A549 (cell line): Measurements from ENCODE around the gene NOL3. TPM values are rescaled to one million over a fixed set of nuclear protein-coding genes. Genes with fewer than 3 reads are reported as not detected.

Experiments
- ATAC-seq, 2 experiments: fragments of 200-7000 bp in 1 of 2; fragments of >200 bp in 1 of 2; cut with Nextera tagmentation in 1 of 2; cut with Tn5 transposase in 1 of 2; 3 replicates each; pipeline versions ENCODE4 v1.8.0 to v1.9.1; 2018 to 2020; ENCODE audit warnings: mild to moderate bottlenecking in 1 of 2, moderate library complexity in 1 of 2
- CTCF ChIA-PET: fragments of 300-600 bp; sonication (Branson Sonifier 250); formaldehyde crosslinking; extraction: SDS; loops from one replicate; lab custom pipeline; 2021; ENCODE audit warnings: antibody characterized with exemption, inconsistent platforms; lab: Yijun Ruan, JAX
- POLR2A ChIA-PET: fragments of 350-600 bp; formaldehyde crosslinking; extraction: SDS; loops from one replicate; lab custom pipeline; 2021; ENCODE audit warnings: antibody characterized with exemption, inconsistent platforms; lab: Yijun Ruan, JAX
- DNase-seq, 2 experiments: peaks; one replicate each; pipeline versions ENCODE4 v3.0.0 to v3.0.0-alpha.2; 2011 to 2016; ENCODE audit warnings: low read depth in 1 of 2, low spot score in 1 of 2
- FAIRE-seq: peaks from 2 replicates; lab custom pipeline; 2011; peaks lifted over from hg19 to GRCh38; lab: Jason Lieb, UNC
- H3K27ac ChIP-seq, 2 experiments: fragments of >200 bp; sonication (Bioruptor Twin); formaldehyde crosslinking; 3 replicates each; pipeline ENCODE4 v1.5.1; 2016 to 2017
- H3K4me1 ChIP-seq: fragments of >200 bp; sonication (Bioruptor Twin); formaldehyde crosslinking; 3 replicates; pipeline ENCODE4 v1.6.1; 2016
- H3K4me2 ChIP-seq: fragments of >200 bp; sonication (Bioruptor Twin); formaldehyde crosslinking; 3 replicates; pipeline ENCODE4 v1.6.1; 2016
- H3K4me3 ChIP-seq: fragments of >200 bp; sonication (Bioruptor Twin); formaldehyde crosslinking; 3 replicates; pipeline ENCODE4 v1.5.1; 2016
- H3K9me3 ChIP-seq: fragments of >200 bp; sonication (Bioruptor Twin); formaldehyde crosslinking; 3 replicates; pipeline ENCODE4 v1.6.1; 2016
- CBX2 ChIP-seq: fragments of 200-600 bp; sonication (generic); IDR thresholded peaks from 2 replicates; pipeline ENCODE4 v1.6.1; 2016; ENCODE audit warnings: low read depth, mild to moderate bottlenecking, borderline replicate concordance
- CHD2 ChIP-seq: fragments of 150-350 bp; IDR thresholded peaks from 2 replicates; pipeline ENCODE4 v1.6.1; 2014; ENCODE audit warnings: low read length; ENCODE audit not compliant: partially characterized antibody
- CTCF ChIP-seq: fragments of >200 bp; sonication (Bioruptor Twin); formaldehyde crosslinking; IDR thresholded peaks from 3 replicates; pipeline ENCODE4 v1.5.1; 2016
- EHF ChIP-seq: fragments of 250-450 bp; sonication (Bioruptor Pico); IDR thresholded peaks from 2 replicates; pipeline ENCODE4 v1.5.0; 2020; ENCODE audit warnings: mild to moderate bottlenecking
- ELK1 ChIP-seq: fragments of 150-350 bp; IDR thresholded peaks from 2 replicates; pipeline ENCODE4 v1.6.1; 2014; ENCODE audit warnings: low read depth, mild to moderate bottlenecking, low read length
- EP300 ChIP-seq, 2 experiments: fragments of >200 bp; sonication (Bioruptor Twin); formaldehyde crosslinking; IDR thresholded peaks; 2 replicates in 1 of 2; 3 replicates in 1 of 2; pipeline ENCODE4 v1.6.1; 2016 to 2017
- FOSL2 ChIP-seq, 2 experiments: fragments of 450-650 bp in 1 of 2; fragments of >200 bp in 1 of 2; sonication (Bioruptor Twin) in 1 of 2; formaldehyde crosslinking; IDR thresholded peaks; 2 replicates each; pipeline versions ENCODE4 v1.5.0 to v1.6.1; 2016 to 2020; ENCODE audit warnings: mild to moderate bottlenecking in 1 of 2, moderate library complexity in 1 of 2
- FOXS1 ChIP-seq: fragments of 250-450 bp; sonication (Bioruptor Pico); IDR thresholded peaks from 2 replicates; pipeline ENCODE4 v1.5.0; 2020; ENCODE audit warnings: mild to moderate bottlenecking, moderate library complexity
- HEYL ChIP-seq: fragments of 250-450 bp; sonication (Bioruptor Pico); IDR thresholded peaks from 2 replicates; pipeline ENCODE4 v1.8.0; 2021; ENCODE audit warnings: mild to moderate bottlenecking, moderate library complexity
- HOXB13 ChIP-seq: fragments of 250-450 bp; sonication (Bioruptor Pico); IDR thresholded peaks from 2 replicates; pipeline ENCODE4 v1.5.0; 2020; ENCODE audit warnings: low read depth, mild to moderate bottlenecking, moderate library complexity
- JUN ChIP-seq, 2 experiments: fragments of >200 bp; sonication (Bioruptor Twin); formaldehyde crosslinking; IDR thresholded peaks; 2 replicates in 1 of 2; 3 replicates in 1 of 2; pipeline ENCODE4 v1.6.1; 2016 to 2017
- KDM1A ChIP-seq: fragments of 200-600 bp; sonication (generic); IDR thresholded peaks from 2 replicates; pipeline ENCODE4 v1.6.1; 2016; ENCODE audit warnings: low read depth, mild to moderate bottlenecking
- NPAS2 ChIP-seq: fragments of 250-450 bp; sonication (Bioruptor Pico); IDR thresholded peaks from 2 replicates; pipeline ENCODE4 v1.8.0; 2022; ENCODE audit warnings: mild to moderate bottlenecking, moderate library complexity, borderline replicate concordance
- NR3C1 ChIP-seq: fragments of >200 bp; sonication (Bioruptor Twin); formaldehyde crosslinking; IDR thresholded peaks from 3 replicates; pipeline ENCODE4 v1.6.1; 2017
- PBX3 ChIP-seq: IDR thresholded peaks from 2 replicates; pipeline ENCODE4 v1.6.1; 2012
- PHF8 ChIP-seq: fragments of 200-600 bp; sonication (generic); IDR thresholded peaks from 2 replicates; pipeline ENCODE4 v1.6.1; 2016; ENCODE audit warnings: low read depth, mild to moderate bottlenecking, antibody characterized with exemption, moderate library complexity, borderline replicate concordance
- POLR2A ChIP-seq: IDR thresholded peaks from 2 replicates; pipeline ENCODE4 v1.6.1; 2012; ENCODE audit warnings: mild to moderate bottlenecking, low read length
- RCOR1 ChIP-seq: fragments of 150-350 bp; IDR thresholded peaks from 2 replicates; pipeline ENCODE4 v1.6.1; 2014; ENCODE audit warnings: antibody characterized with exemption, low read length, low read depth
- TP53 ChIP-seq: fragments of 250-450 bp; sonication (Bioruptor Pico); IDR thresholded peaks from 2 replicates; pipeline ENCODE4 v1.5.0; 2021; ENCODE audit warnings: mild to moderate bottlenecking, moderate library complexity
- WGBS: methylation state at CpG from one replicate; pipeline ENCODE4 v1.1.6; 2017; ENCODE audit errors: missing lambda C conversion rate; 5-methylcytosine and 5-hydroxymethylcytosine counted together
- polyA plus RNA-seq, 4 experiments: library from polyadenylated mRNA; depleted of rRNA in 3 of 4; stranded (reverse); fragments of >200 nt; fragmentation: RNase III in 1 of 4; extraction: RNeasy Plus Mini Kit Qiagen cat#74134 plus additional on column Dnase treatment in 1 of 4; gene quantifications; 2 replicates in 3 of 4; 3 replicates in 1 of 4; pipeline ENCODE4 v1.2.3, GENCODE V29; 2011 to 2017

Gene NOL3
- polyA plus RNA-seq, 2 of the 4 experiments (the other 2 are of a cell fraction): 22.6 to 39.1 TPM

- DNase-seq (no peak), ATAC-seq (no peak), FAIRE-seq (no peak)
- POLR2A ChIA-PET: no interaction called here
- Histone ChIP-seq H3K4me1 (peaks cover 6% of the 10 kb centered on the region; the same call in 2 of the 3 replicates), H3K4me2 (no peak overlapping the region), H3K27ac (no peak overlapping the region), H3K9me3 (no peaks in the 10 kb centered on the region), H3K4me3 (no peak overlapping the region)
- no peak for TF ChIP-seq EHF (CRISPR knock-in tag)
- TF ChIP-seq POLR2A: 0 out of 2 replicates have a peak, but pooled peaks have one; percentile 12
- WGBS: 94% methylated on average over 11 of the region's 11 CpGs
- CTCF ChIA-PET: interaction anchor here (0.7 to 16.0 kb wide), 6 partner anchors 20 to 399 kb away, joined by 3 to 314 read pairs (median 4); partner anchors contain the start of genes CES3, FBXL8, HSF4 and NOL3
These were observed 21.6 kb upstream of the NOL3 start for GRCh38 chr16:67148656-67149275.

- CTCF ChIA-PET: interaction anchor here (0.7 to 16.0 kb wide), 8 partner anchors 19 to 399 kb away, joined by 3 to 314 read pairs (median 4); partner anchors contain the start of genes CES3, FBXL8, HSF4 and NOL3
- TF ChIP-seq EHF (CRISPR knock-in tag): no peak
- no peak for TF ChIP-seq HOXB13 (CRISPR knock-in tag)
- no peak for TF ChIP-seq CTCF
- TF ChIP-seq FOSL2 (IDR thresholded peaks at IDR 0.05): no peak
- no peak for TF ChIP-seq FOSL2 (CRISPR knock-in tag; IDR thresholded peaks at IDR 0.05)
- no peak for TF ChIP-seq HEYL (CRISPR knock-in tag)
- ATAC-seq (no peak), DNase-seq (no peak), FAIRE-seq (no peak)
- H3K4me1 ChIP-seq: peaks cover 6% of the 10 kb centered on the region; the same call in 2 of the 3 replicates
- H3K4me3 ChIP-seq: no peak overlapping the region
- POLR2A ChIA-PET: no interaction called here
- no peak overlapping the region for H3K27ac ChIP-seq
- peak overlapping the region; percentile 66; the same call in 2 of the 3 replicates for H3K4me2 ChIP-seq
- 96% methylated on average over 73 of the region's 77 CpGs for WGBS
- no peaks in the 10 kb centered on the region for H3K9me3 ChIP-seq
These were observed 20.9 kb upstream of the NOL3 start for GRCh38 chr16:67149276-67150046.

- POLR2A ChIA-PET: interaction anchor here (0.5 to 2.2 kb wide), 6 partner anchors 10 to 257 kb away, joined by 3 to 7 read pairs (median 3); partner anchors contain the start of gene FBXL8
- CTCF ChIA-PET: interaction anchor here (0.7 to 16.0 kb wide), 15 partner anchors 11 to 315 kb away, joined by 3 to 314 read pairs (median 4); partner anchors contain the start of genes CES3, CES4A, FBXL8 and HSF4
- no peak for FAIRE-seq
- ATAC-seq: peak; percentile 54 to 69
- peak overlapping the region; percentile 76 for H3K4me3 ChIP-seq
- 66% methylated on average over 49 of the region's 94 CpGs for WGBS
- peak overlapping the region; percentile 66 for H3K4me2 ChIP-seq
- peak; percentile 51 to 62 for DNase-seq
- H3K27ac ChIP-seq: peak overlapping the region; percentile 84 to 96
- no peaks in the 10 kb centered on the region for H3K9me3 ChIP-seq
- H3K4me1 ChIP-seq: peaks cover 9% of the 10 kb centered on the region; the same call in 2 of the 3 replicates
- TF ChIP-seq KDM1A (no peak), CTCF (no peak; the same call in 1 of the 3 replicates), EHF (CRISPR knock-in tag) (no peak), PHF8 (no peak), TP53 (CRISPR knock-in tag) (0 out of 2 replicates have a peak, but pooled peaks have one; percentile 25), FOXS1 (CRISPR knock-in tag) (no peak), RCOR1 (no peak), HEYL (CRISPR knock-in tag) (no peak), CHD2 (no peak), EP300 (IDR thresholded peaks at IDR 0.05) (no peak), FOSL2 (IDR thresholded peaks at IDR 0.05) (no peak), FOSL2 (CRISPR knock-in tag; IDR thresholded peaks at IDR 0.05) (no peak), NPAS2 (CRISPR knock-in tag) (no peak), CBX2 (no peak), JUN (IDR thresholded peaks at IDR 0.05) (peak in 1 of 2 experiments; percentile 46; a peak in 2 of 5 replicates), ELK1 (no peak), NR3C1 (no peak), POLR2A (peak; percentile 34; the same call in 1 of the 2 replicates), PBX3 (no peak; the same call in 1 of the 2 replicates)
These were observed 20.1 kb upstream of the NOL3 start for GRCh38 chr16:67150047-67150832.
